PC-9 (cell line): Measurements from ENCODE around the gene GLIPR1L2.

Source experiments
- EZH2 ChIP-seq: fragments of 200-600 bp; sonication (generic); IDR thresholded peaks from 2 replicates; pipeline ENCODE4 v1.8.0; 2017; ENCODE audit warnings: antibody characterized with exemption, low read depth
- TF ChIP-seq, protein P1 (sequence below): fragments of 200-600 bp; sonication (generic); conservative IDR thresholded peaks from 2 replicates; pipeline ENCODE4 v1.6.1; 2017; ENCODE audit warnings: mixed run types, antibody characterized with exemption, mild to moderate bottlenecking, moderate library complexity

DNA sequence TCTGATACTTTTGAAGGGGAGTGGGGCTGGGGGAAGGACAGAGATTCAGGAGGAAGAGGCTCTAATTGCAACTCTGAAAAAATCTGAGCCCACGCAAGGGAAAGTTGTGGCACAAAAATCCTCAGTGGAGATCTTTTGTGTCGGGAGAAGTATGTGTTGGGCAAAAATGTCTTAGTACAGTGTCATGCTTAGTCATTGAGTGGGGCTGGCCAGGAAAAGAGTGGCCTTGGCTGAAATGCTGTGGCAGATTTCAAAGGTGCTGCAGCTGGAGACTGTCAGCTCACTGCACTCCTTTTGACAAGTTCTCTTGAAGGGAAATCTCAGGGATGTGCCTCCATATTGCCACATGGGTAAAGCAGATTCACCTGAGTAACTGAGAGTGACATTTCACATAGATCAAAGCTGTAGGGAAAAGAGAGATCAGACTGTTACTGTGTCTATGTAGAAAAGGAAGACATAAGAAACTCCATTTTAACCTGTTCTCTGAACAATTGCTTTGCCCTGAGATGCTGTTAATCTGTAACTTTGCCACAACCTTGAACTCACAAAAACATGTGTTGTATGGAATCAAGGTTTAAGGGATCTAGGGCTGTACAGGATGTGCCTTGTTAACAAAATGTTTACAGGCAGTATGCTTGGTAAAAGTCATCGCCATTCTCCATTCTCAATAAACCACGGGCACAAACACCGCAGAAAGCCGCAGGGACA is 53.7 kb downstream of the GLIPR1L2 start:
- TF ChIP-seq, protein P1, sequence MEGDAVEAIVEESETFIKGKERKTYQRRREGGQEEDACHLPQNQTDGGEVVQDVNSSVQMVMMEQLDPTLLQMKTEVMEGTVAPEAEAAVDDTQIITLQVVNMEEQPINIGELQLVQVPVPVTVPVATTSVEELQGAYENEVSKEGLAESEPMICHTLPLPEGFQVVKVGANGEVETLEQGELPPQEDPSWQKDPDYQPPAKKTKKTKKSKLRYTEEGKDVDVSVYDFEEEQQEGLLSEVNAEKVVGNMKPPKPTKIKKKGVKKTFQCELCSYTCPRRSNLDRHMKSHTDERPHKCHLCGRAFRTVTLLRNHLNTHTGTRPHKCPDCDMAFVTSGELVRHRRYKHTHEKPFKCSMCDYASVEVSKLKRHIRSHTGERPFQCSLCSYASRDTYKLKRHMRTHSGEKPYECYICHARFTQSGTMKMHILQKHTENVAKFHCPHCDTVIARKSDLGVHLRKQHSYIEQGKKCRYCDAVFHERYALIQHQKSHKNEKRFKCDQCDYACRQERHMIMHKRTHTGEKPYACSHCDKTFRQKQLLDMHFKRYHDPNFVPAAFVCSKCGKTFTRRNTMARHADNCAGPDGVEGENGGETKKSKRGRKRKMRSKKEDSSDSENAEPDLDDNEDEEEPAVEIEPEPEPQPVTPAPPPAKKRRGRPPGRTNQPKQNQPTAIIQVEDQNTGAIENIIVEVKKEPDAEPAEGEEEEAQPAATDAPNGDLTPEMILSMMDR: no peak
- TF ChIP-seq EZH2: no peak
